Measurements from ENCODE around the gene CDK5.

CDK5 gene

GRCh38 chr7:151058781-151059366, 1.2 kb upstream of the CDK5 start:
- H3K27ac ChIP-seq (ENCODE audit: low read depth, low read length) = peak overlapping the region; percentile 84
- peak overlapping the region; percentile 82 for H4K12ac ChIP-seq (ENCODE audit: low read depth, low read length)
- peak overlapping the region; percentile 82 for H2AK5ac ChIP-seq (ENCODE audit: low read length)
- H2BK5ac ChIP-seq (ENCODE audit: low read depth, low read length, poor library complexity) = peak overlapping the region; percentile 81
- H3K14ac ChIP-seq (ENCODE audit: low read length) = peak overlapping the region; percentile 91
- H3K79me1 ChIP-seq (ENCODE audit: low read length) = peaks cover 44% of the 10 kb centered on the region
- peak overlapping the region; percentile 66 for H3K4me3 ChIP-seq (ENCODE audit: low read depth, low read length)
- H3K23ac ChIP-seq (ENCODE audit: low read length) = no peak overlapping the region
- H3K9ac ChIP-seq (ENCODE audit: low read length) = peak overlapping the region; percentile 84
- peak in 1 of 2 donors; percentile 45 for DNase-seq
- peak overlapping the region; percentile 85 for H3K4ac ChIP-seq (ENCODE audit: low read depth, low read length)
- H3K4me2 ChIP-seq (ENCODE audit: low read length) = peak overlapping the region; percentile 90
- peaks cover 3 to 9% of the 10 kb centered on the region in 2 experiments for H3K36me3 ChIP-seq (ENCODE audit: control insufficient read depth in 1 of 2, insufficient read depth in 2 of 2, low read length in 2 of 2)
- peak overlapping the region; percentile 95 for H4K8ac ChIP-seq (ENCODE audit: low read depth, low read length)
- peak overlapping the region; percentile 79 for H2BK120ac ChIP-seq (ENCODE audit: insufficient read depth, low read length, poor library complexity)
- H2BK12ac ChIP-seq (ENCODE audit: low read length) = peak overlapping the region; percentile 30
- H3K18ac ChIP-seq (ENCODE audit: low read length) = peak overlapping the region; percentile 93
- no CpG with 5 or more reads among the region's 18 CpGs for WGBS (ENCODE audit: extremely low coverage, insufficient coverage, insufficient read length)
- H4K91ac ChIP-seq (ENCODE audit: low read depth, low read length) = peak overlapping the region; percentile 89
- no peaks in the 10 kb centered on the region for H3K27me3 ChIP-seq (ENCODE audit: insufficient read depth, low read length)
- peaks cover 26% of the 10 kb centered on the region for H3K79me2 ChIP-seq (ENCODE audit: control insufficient read depth, insufficient read depth, low read length, poor library complexity)
- H3K9me3 ChIP-seq (ENCODE audit: insufficient read depth, low read depth, low read length) = no peaks in the 10 kb centered on the region
- peak overlapping the region; percentile 82 for H2AFZ ChIP-seq (ENCODE audit: insufficient read depth, low read length, poor library complexity)
- H3K4me1 ChIP-seq (ENCODE audit: control insufficient read depth in 1 of 2, insufficient read depth in 2 of 2, low read length in 2 of 2) = peaks cover 50% of the 10 kb centered on the region in 2 experiments

GRCh38 chr7:151057989-151058780, 488 bp upstream of the CDK5 start:
- Histone ChIP-seq H3K23ac (ENCODE audit: low read length) (no peak overlapping the region), H3K9ac (ENCODE audit: low read length) (peak overlapping the region; percentile 75), H3K18ac (ENCODE audit: low read length) (peak overlapping the region; percentile 77), H4K8ac (ENCODE audit: low read depth, low read length) (peak overlapping the region; percentile 95), H2BK120ac (ENCODE audit: insufficient read depth, low read length, poor library complexity) (peak overlapping the region; percentile 69), H3K9me3 (ENCODE audit: insufficient read depth, low read depth, low read length) (no peaks in the 10 kb centered on the region), H2BK12ac (ENCODE audit: low read length) (peak overlapping the region; percentile 37), H4K91ac (ENCODE audit: low read depth, low read length) (peak overlapping the region; percentile 88), H3K4me1 (ENCODE audit: control insufficient read depth in 1 of 2, insufficient read depth in 2 of 2, low read length in 2 of 2) (peaks cover 47% of the 10 kb centered on the region in 2 experiments), H2AK5ac (ENCODE audit: low read length) (peak overlapping the region; percentile 82), H3K27me3 (ENCODE audit: insufficient read depth, low read length) (no peaks in the 10 kb centered on the region), H2BK5ac (ENCODE audit: low read depth, low read length, poor library complexity) (peak overlapping the region; percentile 81), H3K36me3 (ENCODE audit: control insufficient read depth in 1 of 2, insufficient read depth in 2 of 2, low read length in 2 of 2) (peaks cover 3 to 6% of the 10 kb centered on the region in 2 experiments), H3K79me1 (ENCODE audit: low read length) (peaks cover 40% of the 10 kb centered on the region), H3K4me2 (ENCODE audit: low read length) (peak overlapping the region; percentile 90), H3K27ac (ENCODE audit: low read depth, low read length) (peak overlapping the region; percentile 84), H3K4me3 (ENCODE audit: low read depth, low read length) (peak overlapping the region; percentile 63), H2AFZ (ENCODE audit: insufficient read depth, low read length, poor library complexity) (peak overlapping the region; percentile 58), H3K14ac (ENCODE audit: low read length) (peak overlapping the region; percentile 87), H4K12ac (ENCODE audit: low read depth, low read length) (peak overlapping the region; percentile 82), H3K4ac (ENCODE audit: low read depth, low read length) (peak overlapping the region; percentile 48), H3K79me2 (ENCODE audit: control insufficient read depth, insufficient read depth, low read length, poor library complexity) (peaks cover 26% of the 10 kb centered on the region)
- DNase-seq = peak; percentile 99
- WGBS (ENCODE audit: extremely low coverage, insufficient coverage, insufficient read length) = no CpG with 5 or more reads among the region's 46 CpGs

GRCh38 chr7:151056666-151057505, 811 bp downstream of the CDK5 start:
- peak overlapping the region; percentile 63 for H4K8ac ChIP-seq (ENCODE audit: low read depth, low read length)
- no peak overlapping the region for H3K23ac ChIP-seq (ENCODE audit: low read length)
- DNase-seq = peak; percentile 66 to 68
- H2BK12ac ChIP-seq (ENCODE audit: low read length) = no peak overlapping the region
- no peaks in the 10 kb centered on the region for H3K9me3 ChIP-seq (ENCODE audit: insufficient read depth, low read depth, low read length)
- H4K91ac ChIP-seq (ENCODE audit: low read depth, low read length) = peak overlapping the region; percentile 70
- peaks cover 37 to 39% of the 10 kb centered on the region in 2 experiments for H3K4me1 ChIP-seq (ENCODE audit: control insufficient read depth in 1 of 2, insufficient read depth in 2 of 2, low read length in 2 of 2)
- H3K18ac ChIP-seq (ENCODE audit: low read length) = peak overlapping the region; percentile 1
- no peak overlapping the region for H3K27ac ChIP-seq (ENCODE audit: low read depth, low read length)
- H2AFZ ChIP-seq (ENCODE audit: insufficient read depth, low read length, poor library complexity) = peak overlapping the region; percentile 24
- H4K12ac ChIP-seq (ENCODE audit: low read depth, low read length) = no peak overlapping the region
- no peak overlapping the region for H2BK120ac ChIP-seq (ENCODE audit: insufficient read depth, low read length, poor library complexity)
- H3K79me1 ChIP-seq (ENCODE audit: low read length) = peaks cover 33% of the 10 kb centered on the region
- H2AK5ac ChIP-seq (ENCODE audit: low read length) = no peak overlapping the region
- H2BK5ac ChIP-seq (ENCODE audit: low read depth, low read length, poor library complexity) = peak overlapping the region; percentile 27
- peak overlapping the region; percentile 5 for H3K14ac ChIP-seq (ENCODE audit: low read length)
- H3K4me3 ChIP-seq (ENCODE audit: low read depth, low read length) = peak overlapping the region; percentile 63
- H3K4ac ChIP-seq (ENCODE audit: low read depth, low read length) = no peak overlapping the region
- peaks cover 1 to 5% of the 10 kb centered on the region in 2 experiments for H3K36me3 ChIP-seq (ENCODE audit: control insufficient read depth in 1 of 2, insufficient read depth in 2 of 2, low read length in 2 of 2)
- H3K79me2 ChIP-seq (ENCODE audit: control insufficient read depth, insufficient read depth, low read length, poor library complexity) = peaks cover 23% of the 10 kb centered on the region
- whole genome bisulfite sequencing (ENCODE audit: extremely low coverage, insufficient coverage, insufficient read length) = no CpG with 5 or more reads among the region's 29 CpGs
- H3K9ac ChIP-seq (ENCODE audit: low read length) = peak overlapping the region; percentile 6
- H3K27me3 ChIP-seq (ENCODE audit: insufficient read depth, low read length) = no peaks in the 10 kb centered on the region
- peak overlapping the region; percentile 90 for H3K4me2 ChIP-seq (ENCODE audit: low read length)

DNA sequence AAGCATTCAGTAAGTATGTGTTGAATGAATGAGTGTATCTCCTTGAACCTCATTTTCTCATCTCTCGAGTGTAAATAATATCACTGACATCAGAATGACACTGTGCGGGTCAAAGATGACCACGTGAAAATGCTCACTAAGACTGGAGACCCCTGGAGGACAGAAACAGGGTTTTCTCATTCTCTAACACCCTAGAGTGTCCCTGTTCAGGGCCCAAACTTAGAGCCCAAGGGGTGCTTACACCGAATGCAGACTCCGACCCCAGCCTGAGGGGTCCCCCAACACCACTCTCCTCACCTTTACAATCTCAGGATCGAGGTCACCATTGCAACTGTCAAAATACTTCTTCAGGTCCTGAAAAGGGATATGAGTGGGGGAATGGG, 1.4 kb downstream of the CDK5 start:
- no peaks in the 10 kb centered on the region for H3K9me3 ChIP-seq (ENCODE audit: insufficient read depth, low read depth, low read length)
- H3K4me2 ChIP-seq (ENCODE audit: low read length) = no peak overlapping the region
- H2BK120ac ChIP-seq (ENCODE audit: insufficient read depth, low read length, poor library complexity) = no peak overlapping the region
- H3K27me3 ChIP-seq (ENCODE audit: insufficient read depth, low read length) = no peaks in the 10 kb centered on the region
- WGBS (ENCODE audit: extremely low coverage, insufficient coverage, insufficient read length) = no CpG with 5 or more reads among the region's 6 CpGs
- no peak overlapping the region for H3K27ac ChIP-seq (ENCODE audit: low read depth, low read length)
- H3K18ac ChIP-seq (ENCODE audit: low read length) = no peak overlapping the region
- peaks cover 20% of the 10 kb centered on the region for H3K79me2 ChIP-seq (ENCODE audit: control insufficient read depth, insufficient read depth, low read length, poor library complexity)
- peaks cover 0 to 4% of the 10 kb centered on the region in 2 experiments for H3K36me3 ChIP-seq (ENCODE audit: control insufficient read depth in 1 of 2, insufficient read depth in 2 of 2, low read length in 2 of 2)
- no peak overlapping the region for H4K12ac ChIP-seq (ENCODE audit: low read depth, low read length)
- H2AK5ac ChIP-seq (ENCODE audit: low read length) = no peak overlapping the region
- H2AFZ ChIP-seq (ENCODE audit: insufficient read depth, low read length, poor library complexity) = no peak overlapping the region
- peaks cover 31 to 33% of the 10 kb centered on the region in 2 experiments for H3K4me1 ChIP-seq (ENCODE audit: control insufficient read depth in 1 of 2, insufficient read depth in 2 of 2, low read length in 2 of 2)
- H3K9ac ChIP-seq (ENCODE audit: low read length) = no peak overlapping the region
- H4K91ac ChIP-seq (ENCODE audit: low read depth, low read length) = no peak overlapping the region
- peak overlapping the region; percentile 11 for H4K8ac ChIP-seq (ENCODE audit: low read depth, low read length)
- no peak overlapping the region for H2BK12ac ChIP-seq (ENCODE audit: low read length)
- no peak for DNase-seq
- H3K14ac ChIP-seq (ENCODE audit: low read length) = no peak overlapping the region
- no peak overlapping the region for H3K23ac ChIP-seq (ENCODE audit: low read length)
- no peak overlapping the region for H3K4me3 ChIP-seq (ENCODE audit: low read depth, low read length)
- H3K79me1 ChIP-seq (ENCODE audit: low read length) = peaks cover 31% of the 10 kb centered on the region
- no peak overlapping the region for H2BK5ac ChIP-seq (ENCODE audit: low read depth, low read length, poor library complexity)
- H3K4ac ChIP-seq (ENCODE audit: low read depth, low read length) = no peak overlapping the region
